WTC11 (cell line): Measurements from ENCODE around the gene FAM107A.

Experiments used
- ATF3 ChIP-seq: sonication (generic); formaldehyde crosslinking; conservative IDR thresholded peaks from 2 replicates; pipeline ENCODE4 v1.8.1; 2022; ENCODE audit warnings: mild to moderate bottlenecking, missing genetic modification reagents
- FOXJ3 ChIP-seq: sonication (generic); formaldehyde crosslinking; IDR thresholded peaks from 2 replicates; pipeline ENCODE4 v1.9.0; 2021; ENCODE audit warnings: missing genetic modification reagents, mild to moderate bottlenecking, borderline replicate concordance
- GRHL2 ChIP-seq: fragments of 250-450 bp; sonication (Bioruptor Pico); IDR thresholded peaks from 2 replicates; pipeline ENCODE4 v1.8.0; 2022; ENCODE audit warnings: mild to moderate bottlenecking, moderate library complexity; ENCODE audit not compliant: insufficient replicate concordance, severe bottlenecking
- JUN ChIP-seq: sonication (generic); formaldehyde crosslinking; IDR thresholded peaks from 2 replicates; pipeline ENCODE4 v1.8.0; 2023; ENCODE audit warnings: mild to moderate bottlenecking, missing genetic modification reagents
- NFYB ChIP-seq: sonication (generic); formaldehyde crosslinking; conservative IDR thresholded peaks from 2 replicates; pipeline ENCODE4 v1.8.0; 2022; ENCODE audit warnings: low read depth, missing genetic modification reagents
- NR2C2 ChIP-seq: sonication (generic); formaldehyde crosslinking; IDR thresholded peaks from 2 replicates; pipeline ENCODE4 v1.8.0; 2022; ENCODE audit warnings: mild to moderate bottlenecking, missing genetic modification reagents
- SP1 ChIP-seq: sonication (generic); formaldehyde crosslinking; conservative IDR thresholded peaks from 2 replicates; pipeline ENCODE4 v1.8.1; 2022; ENCODE audit warnings: missing genetic modification reagents
- TEAD4 ChIP-seq: sonication (generic); formaldehyde crosslinking; IDR thresholded peaks from 2 replicates; pipeline ENCODE4 v1.8.0; 2022; ENCODE audit warnings: mild to moderate bottlenecking, missing genetic modification reagents
- ZNF138 ChIP-seq: sonication (generic); formaldehyde crosslinking; conservative IDR thresholded peaks from 2 replicates; pipeline ENCODE4 v1.8.1; 2022; ENCODE audit warnings: mild to moderate bottlenecking, moderate library complexity, missing genetic modification reagents
- ZNF263 ChIP-seq: sonication (generic); formaldehyde crosslinking; IDR thresholded peaks from 2 replicates; pipeline ENCODE4 v1.8.1; 2022; ENCODE audit warnings: low read depth, mild to moderate bottlenecking, moderate library complexity, missing genetic modification reagents
- TF ChIP-seq, protein P1 (sequence below): sonication (generic); formaldehyde crosslinking; IDR thresholded peaks from 2 replicates; pipeline ENCODE4 v1.8.0; 2022; ENCODE audit warnings: mild to moderate bottlenecking, missing genetic modification reagents
- TF ChIP-seq, protein P2 (sequence below): fragments of 200-600 bp; IDR thresholded peaks from 2 replicates; pipeline ENCODE4 v1.8.0; 2022; ENCODE audit warnings: antibody characterized with exemption
- TF ChIP-seq, protein P3 (sequence below): sonication (generic); formaldehyde crosslinking; IDR thresholded peaks from 2 replicates; pipeline ENCODE4 v1.8.1; 2022; ENCODE audit warnings: mild to moderate bottlenecking, missing genetic modification reagents, moderate library complexity, borderline replicate concordance
- TF ChIP-seq, protein P4 (sequence below): sonication (generic); formaldehyde crosslinking; IDR thresholded peaks from 2 replicates; pipeline ENCODE4 v1.8.0; 2022; ENCODE audit warnings: missing genetic modification reagents

GRCh38 chr3:58544541-58544940 lies 32.6 kb downstream of the FAM107A start:
- TF ChIP-seq ATF3 (CRISPR knock-in tag) (no peak), NR2C2 (CRISPR knock-in tag) (no peak), JUN (CRISPR knock-in tag) (no peak), NFYB (CRISPR knock-in tag) (no peak), GRHL2 (no peak), TEAD4 (no peak), FOXJ3 (no peak), ZNF263 (CRISPR knock-in tag) (no peak), SP1 (CRISPR knock-in tag) (no peak), ZNF138 (no peak)
- TF ChIP-seq, protein P1, sequence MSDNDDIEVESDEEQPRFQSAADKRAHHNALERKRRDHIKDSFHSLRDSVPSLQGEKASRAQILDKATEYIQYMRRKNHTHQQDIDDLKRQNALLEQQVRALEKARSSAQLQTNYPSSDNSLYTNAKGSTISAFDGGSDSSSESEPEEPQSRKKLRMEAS (CRISPR knock-in tag), result no peak
- TF ChIP-seq, protein P2, sequence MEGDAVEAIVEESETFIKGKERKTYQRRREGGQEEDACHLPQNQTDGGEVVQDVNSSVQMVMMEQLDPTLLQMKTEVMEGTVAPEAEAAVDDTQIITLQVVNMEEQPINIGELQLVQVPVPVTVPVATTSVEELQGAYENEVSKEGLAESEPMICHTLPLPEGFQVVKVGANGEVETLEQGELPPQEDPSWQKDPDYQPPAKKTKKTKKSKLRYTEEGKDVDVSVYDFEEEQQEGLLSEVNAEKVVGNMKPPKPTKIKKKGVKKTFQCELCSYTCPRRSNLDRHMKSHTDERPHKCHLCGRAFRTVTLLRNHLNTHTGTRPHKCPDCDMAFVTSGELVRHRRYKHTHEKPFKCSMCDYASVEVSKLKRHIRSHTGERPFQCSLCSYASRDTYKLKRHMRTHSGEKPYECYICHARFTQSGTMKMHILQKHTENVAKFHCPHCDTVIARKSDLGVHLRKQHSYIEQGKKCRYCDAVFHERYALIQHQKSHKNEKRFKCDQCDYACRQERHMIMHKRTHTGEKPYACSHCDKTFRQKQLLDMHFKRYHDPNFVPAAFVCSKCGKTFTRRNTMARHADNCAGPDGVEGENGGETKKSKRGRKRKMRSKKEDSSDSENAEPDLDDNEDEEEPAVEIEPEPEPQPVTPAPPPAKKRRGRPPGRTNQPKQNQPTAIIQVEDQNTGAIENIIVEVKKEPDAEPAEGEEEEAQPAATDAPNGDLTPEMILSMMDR, result no peak
- TF ChIP-seq, protein P3, sequence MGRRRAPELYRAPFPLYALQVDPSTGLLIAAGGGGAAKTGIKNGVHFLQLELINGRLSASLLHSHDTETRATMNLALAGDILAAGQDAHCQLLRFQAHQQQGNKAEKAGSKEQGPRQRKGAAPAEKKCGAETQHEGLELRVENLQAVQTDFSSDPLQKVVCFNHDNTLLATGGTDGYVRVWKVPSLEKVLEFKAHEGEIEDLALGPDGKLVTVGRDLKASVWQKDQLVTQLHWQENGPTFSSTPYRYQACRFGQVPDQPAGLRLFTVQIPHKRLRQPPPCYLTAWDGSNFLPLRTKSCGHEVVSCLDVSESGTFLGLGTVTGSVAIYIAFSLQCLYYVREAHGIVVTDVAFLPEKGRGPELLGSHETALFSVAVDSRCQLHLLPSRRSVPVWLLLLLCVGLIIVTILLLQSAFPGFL (CRISPR knock-in tag), result no peak
- TF ChIP-seq, protein P4, sequence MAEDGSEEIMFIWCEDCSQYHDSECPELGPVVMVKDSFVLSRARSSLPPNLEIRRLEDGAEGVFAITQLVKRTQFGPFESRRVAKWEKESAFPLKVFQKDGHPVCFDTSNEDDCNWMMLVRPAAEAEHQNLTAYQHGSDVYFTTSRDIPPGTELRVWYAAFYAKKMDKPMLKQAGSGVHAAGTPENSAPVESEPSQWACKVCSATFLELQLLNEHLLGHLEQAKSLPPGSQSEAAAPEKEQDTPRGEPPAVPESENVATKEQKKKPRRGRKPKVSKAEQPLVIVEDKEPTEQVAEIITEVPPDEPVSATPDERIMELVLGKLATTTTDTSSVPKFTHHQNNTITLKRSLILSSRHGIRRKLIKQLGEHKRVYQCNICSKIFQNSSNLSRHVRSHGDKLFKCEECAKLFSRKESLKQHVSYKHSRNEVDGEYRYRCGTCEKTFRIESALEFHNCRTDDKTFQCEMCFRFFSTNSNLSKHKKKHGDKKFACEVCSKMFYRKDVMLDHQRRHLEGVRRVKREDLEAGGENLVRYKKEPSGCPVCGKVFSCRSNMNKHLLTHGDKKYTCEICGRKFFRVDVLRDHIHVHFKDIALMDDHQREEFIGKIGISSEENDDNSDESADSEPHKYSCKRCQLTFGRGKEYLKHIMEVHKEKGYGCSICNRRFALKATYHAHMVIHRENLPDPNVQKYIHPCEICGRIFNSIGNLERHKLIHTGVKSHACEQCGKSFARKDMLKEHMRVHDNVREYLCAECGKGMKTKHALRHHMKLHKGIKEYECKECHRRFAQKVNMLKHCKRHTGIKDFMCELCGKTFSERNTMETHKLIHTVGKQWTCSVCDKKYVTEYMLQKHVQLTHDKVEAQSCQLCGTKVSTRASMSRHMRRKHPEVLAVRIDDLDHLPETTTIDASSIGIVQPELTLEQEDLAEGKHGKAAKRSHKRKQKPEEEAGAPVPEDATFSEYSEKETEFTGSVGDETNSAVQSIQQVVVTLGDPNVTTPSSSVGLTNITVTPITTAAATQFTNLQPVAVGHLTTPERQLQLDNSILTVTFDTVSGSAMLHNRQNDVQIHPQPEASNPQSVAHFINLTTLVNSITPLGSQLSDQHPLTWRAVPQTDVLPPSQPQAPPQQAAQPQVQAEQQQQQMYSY, result no peak
